Muscle layer of duodenum (tissue), 2 donors: ENCODE results near the gene MAN2A2.
"Not testable (repeated sequence)": the region's sequence is repeated elsewhere in the genome, so short reads cannot be mapped to it uniquely, and the experiment has no call there.

ENCODE experiments used
- H3K27ac ChIP-seq: one replicate; pipeline ENCODE4 v1.7.0; 2013; ENCODE audit warnings: mild to moderate bottlenecking, low read length
- H3K27me3 ChIP-seq: one replicate; pipeline ENCODE4 v1.7.0; 2013; ENCODE audit warnings: low read depth, mild to moderate bottlenecking, control low read depth, low read length
- H3K36me3 ChIP-seq, 2 donors: one replicate each; pipeline ENCODE4 v1.7.0; 2013; ENCODE audit warnings: low read length in 2 of 2, control low read depth in 1 of 2, mild to moderate bottlenecking in 1 of 2; ENCODE audit not compliant: insufficient read depth in 2 of 2, control insufficient read depth in 1 of 2
- H3K4me1 ChIP-seq, 2 donors: one replicate each; pipeline ENCODE4 v1.7.0; 2013; ENCODE audit warnings: low read length in 2 of 2, mild to moderate bottlenecking in 2 of 2, control low read depth in 1 of 2, moderate library complexity in 1 of 2; ENCODE audit not compliant: insufficient read depth in 2 of 2, control insufficient read depth in 1 of 2
- H3K4me3 ChIP-seq, 2 donors: one replicate each; pipeline ENCODE4 v1.7.0; 2013; ENCODE audit warnings: low read length in 2 of 2, low read depth in 1 of 2, mild to moderate bottlenecking in 1 of 2
- H3K9me3 ChIP-seq, 2 donors: one replicate each; pipeline ENCODE4 v1.7.0; 2013; ENCODE audit warnings: low read length in 2 of 2, control low read depth in 1 of 2, mild to moderate bottlenecking in 1 of 2; ENCODE audit not compliant: control insufficient read depth in 1 of 2
- donor health status: healthy.

The MAN2A2 gene

GRCh38 chr15:90872486-90873184, 30.5 kb upstream of the MAN2A2 start:
- Histone ChIP-seq H3K27me3 (no peaks in the 10 kb centered on the region), H3K4me3 (peak overlapping the region; percentile 78), H3K9me3 (no peaks in the 10 kb centered on the region), H3K36me3 (peaks cover 14 to 23% of the 10 kb centered on the region in 2 donors), H3K4me1 (peaks cover 27 to 42% of the 10 kb centered on the region in 2 donors), H3K27ac (peak overlapping the region; percentile 80)

- H3K36me3 ChIP-seq: peaks cover 23 to 32% of the 10 kb centered on the region in 2 donors
- peaks cover 27 to 42% of the 10 kb centered on the region in 2 donors for H3K4me1 ChIP-seq
- H3K27me3 ChIP-seq: no peaks in the 10 kb centered on the region
- H3K4me3 ChIP-seq: peak overlapping the region in 1 of 2 donors; percentile 78
- no peaks in the 10 kb centered on the region for H3K9me3 ChIP-seq
- peak overlapping the region; percentile 80 for H3K27ac ChIP-seq
These were observed 29.6 kb upstream of the MAN2A2 start for GRCh38 chr15:90873488-90873997.

GRCh38 chr15:90873998-90874605, 29.0 kb upstream of the MAN2A2 start:
- H3K9me3 ChIP-seq: no peaks in the 10 kb centered on the region
- peak overlapping the region in 1 of 2 donors; percentile 78 for H3K4me3 ChIP-seq
- peaks cover 29 to 38% of the 10 kb centered on the region in 2 donors for H3K36me3 ChIP-seq
- peaks cover 23 to 38% of the 10 kb centered on the region in 2 donors for H3K4me1 ChIP-seq
- H3K27me3 ChIP-seq: no peaks in the 10 kb centered on the region
- peak overlapping the region; percentile 80 for H3K27ac ChIP-seq

GRCh38 chr15:90874986-90875385, 28.1 kb upstream of the MAN2A2 start:
- not testable (repeated sequence) for H3K27ac ChIP-seq, H3K27me3 ChIP-seq, H3K4me3 ChIP-seq, H3K9me3 ChIP-seq
- Histone ChIP-seq H3K36me3 (peaks cover 37 to 47% of the 10 kb centered on the region in 2 donors), H3K4me1 (peaks cover 15 to 30% of the 10 kb centered on the region in 2 donors)

GRCh38 chr15:90875549-90875981, 27.5 kb upstream of the MAN2A2 start:
- H3K4me3 ChIP-seq: no peak overlapping the region
- no peak overlapping the region for H3K27ac ChIP-seq
- no peaks in the 10 kb centered on the region for H3K9me3 ChIP-seq
- no peaks in the 10 kb centered on the region for H3K27me3 ChIP-seq
- peaks cover 9 to 26% of the 10 kb centered on the region in 2 donors for H3K4me1 ChIP-seq
- peaks cover 40 to 52% of the 10 kb centered on the region in 2 donors for H3K36me3 ChIP-seq

- H3K9me3 ChIP-seq: no peaks in the 10 kb centered on the region
- no peak overlapping the region for H3K27ac ChIP-seq
- H3K4me3 ChIP-seq: no peak overlapping the region
- peaks cover 8 to 22% of the 10 kb centered on the region in 2 donors for H3K4me1 ChIP-seq
- peaks cover 43 to 57% of the 10 kb centered on the region in 2 donors for H3K36me3 ChIP-seq
- no peaks in the 10 kb centered on the region for H3K27me3 ChIP-seq
These were observed 27.1 kb upstream of the MAN2A2 start for GRCh38 chr15:90876046-90876445.

- Histone ChIP-seq H3K27ac (no peak overlapping the region), H3K27me3 (no peaks in the 10 kb centered on the region), H3K4me1 (peaks cover 8 to 22% of the 10 kb centered on the region in 2 donors), H3K36me3 (peaks cover 43 to 63% of the 10 kb centered on the region in 2 donors), H3K9me3 (no peaks in the 10 kb centered on the region), H3K4me3 (no peak overlapping the region)
These were observed 26.5 kb upstream of the MAN2A2 start for GRCh38 chr15:90876512-90877170.

- H3K36me3 ChIP-seq: peaks cover 43 to 70% of the 10 kb centered on the region in 2 donors
- no peak overlapping the region for H3K27ac ChIP-seq
- H3K27me3 ChIP-seq: no peaks in the 10 kb centered on the region
- no peaks in the 10 kb centered on the region for H3K9me3 ChIP-seq
- H3K4me3 ChIP-seq: no peak overlapping the region
- H3K4me1 ChIP-seq: peaks cover 8 to 21% of the 10 kb centered on the region in 2 donors
These were observed 25.8 kb upstream of the MAN2A2 start for GRCh38 chr15:90877315-90877714.

GRCh38 chr15:90877996-90878395, 25.1 kb upstream of the MAN2A2 start:
- no peaks in the 10 kb centered on the region for H3K9me3 ChIP-seq
- no peak overlapping the region for H3K27ac ChIP-seq
- no peaks in the 10 kb centered on the region for H3K27me3 ChIP-seq
- peaks cover 8 to 14% of the 10 kb centered on the region in 2 donors for H3K4me1 ChIP-seq
- H3K4me3 ChIP-seq: no peak overlapping the region
- peaks cover 43 to 71% of the 10 kb centered on the region in 2 donors for H3K36me3 ChIP-seq

GRCh38 chr15:90878660-90879059, 24.4 kb upstream of the MAN2A2 start:
- peaks cover 11 to 12% of the 10 kb centered on the region in 2 donors for H3K4me1 ChIP-seq
- no peaks in the 10 kb centered on the region for H3K9me3 ChIP-seq
- H3K4me3 ChIP-seq: no peak overlapping the region
- H3K36me3 ChIP-seq: peaks cover 43 to 71% of the 10 kb centered on the region in 2 donors
- H3K27me3 ChIP-seq: no peaks in the 10 kb centered on the region
- H3K27ac ChIP-seq: no peak overlapping the region

GRCh38 chr15:90879730-90880366, 23.3 kb upstream of the MAN2A2 start:
- Histone ChIP-seq H3K9me3 (no peaks in the 10 kb centered on the region), H3K27ac (no peak overlapping the region), H3K36me3 (peaks cover 43 to 71% of the 10 kb centered on the region in 2 donors), H3K27me3 (no peaks in the 10 kb centered on the region), H3K4me3 (no peak overlapping the region), H3K4me1 (peaks cover 8 to 9% of the 10 kb centered on the region in 2 donors)
